GM18907 (cell line): ENCODE measurements around the gene FOXL1.

Source experiments
- ATAC-seq: cut with Tn5 transposase; IDR thresholded peaks from one replicate; pipeline ENCODE4 v1.9.1; 2021; ENCODE audit warnings: mild to moderate bottlenecking, moderate library complexity; ENCODE audit not compliant: unreplicated experiment

Gene FOXL1

GRCh38 chr16:86578061-86578599 is at the start of gene FOXL1:
TSS of gene FOXL1 (plus strand) at chr16:86578549. CDS start at chr16:86578724, 175 bp downstream.
- no peak for ATAC-seq

GRCh38 chr16:86529160-86529559 is 49.2 kb upstream of the FOXL1 start:
- no peak for ATAC-seq

- no peak for ATAC-seq
These were observed 47.8 kb upstream of the FOXL1 start for GRCh38 chr16:86530251-86531190.

DNA sequence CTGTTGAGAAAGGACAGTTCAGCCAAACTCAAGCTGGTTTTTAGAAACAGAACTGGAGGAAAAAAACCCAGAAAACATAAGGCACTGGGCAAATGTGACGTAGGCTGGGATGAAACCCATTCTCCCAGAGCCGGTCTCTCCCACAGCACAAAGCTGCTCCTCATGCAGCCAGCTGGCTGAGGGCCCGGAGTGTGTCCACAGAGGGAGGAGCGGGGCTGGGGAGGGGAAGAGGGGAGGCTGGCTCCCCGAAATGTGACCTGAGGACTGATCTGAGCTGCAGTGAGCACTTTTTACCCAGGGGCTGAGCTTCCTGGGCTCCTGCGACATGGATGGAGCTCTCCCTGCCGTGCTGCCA is 47.2 kb upstream of the FOXL1 start:
- ATAC-seq, result no peak

- no peak for ATAC-seq
These were observed 46.5 kb upstream of the FOXL1 start for GRCh38 chr16:86531641-86532525.

DNA sequence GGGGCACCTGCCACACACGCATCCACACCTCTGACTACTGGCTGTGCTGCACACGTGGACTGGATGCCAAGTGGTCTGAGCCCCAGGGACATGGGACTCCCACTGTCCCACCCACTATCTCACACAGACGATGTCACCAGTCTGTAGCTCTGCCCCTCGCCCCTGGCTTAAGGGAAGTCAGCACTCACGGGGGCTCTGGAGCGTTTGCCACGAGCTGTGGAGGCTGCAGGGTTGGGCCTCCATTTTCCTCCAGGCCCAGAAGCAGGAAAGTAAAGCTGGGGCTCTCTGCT is 45.9 kb upstream of the FOXL1 start:
- ATAC-seq, result no peak

DNA sequence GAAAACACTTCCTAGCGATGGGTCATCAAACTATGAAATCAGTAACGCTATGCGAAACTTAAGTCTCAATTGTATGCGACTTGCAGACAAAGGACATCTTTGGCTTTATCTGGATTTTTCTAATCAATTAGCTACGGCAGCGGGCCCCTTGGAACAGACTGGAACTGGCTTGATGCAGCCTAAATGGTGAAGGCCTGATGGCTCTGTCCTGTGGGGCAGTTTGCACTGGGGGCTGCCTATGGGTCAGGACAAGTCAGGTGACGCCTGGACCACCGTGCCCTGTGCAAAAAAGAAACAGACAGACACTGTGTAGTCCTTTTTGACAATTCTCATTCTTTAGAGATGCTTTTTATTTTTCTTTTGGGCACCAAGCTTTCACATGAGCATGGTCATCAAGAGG is 45.3 kb upstream of the FOXL1 start:
- no peak for ATAC-seq

DNA sequence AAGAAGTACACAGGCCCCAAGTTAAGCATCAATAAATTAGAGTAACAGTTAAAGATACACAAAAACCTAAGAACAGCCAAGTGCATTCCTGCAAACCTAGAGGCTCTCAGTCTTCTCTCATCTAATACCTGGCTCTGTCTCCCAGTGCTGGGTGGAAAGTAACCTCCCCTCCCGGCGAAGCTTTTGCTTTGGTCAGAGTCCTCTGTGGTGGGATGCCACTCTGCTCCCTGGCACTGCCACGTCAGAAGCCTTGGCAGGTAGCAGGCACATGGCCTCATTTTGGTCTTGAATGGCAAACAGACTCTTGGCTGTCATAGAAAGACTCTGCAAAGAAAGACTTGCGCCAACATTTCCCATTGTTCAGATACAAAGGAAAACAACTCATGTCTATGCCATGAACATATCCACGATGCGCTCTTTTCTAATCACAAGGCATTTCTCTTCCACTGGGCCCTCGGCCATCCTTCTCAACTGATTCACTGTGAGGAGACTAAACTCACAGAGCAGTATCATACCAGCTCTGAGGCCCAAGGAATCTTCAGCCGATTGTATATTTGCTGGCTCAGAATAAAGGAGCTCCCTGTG is 44.5 kb upstream of the FOXL1 start:
- no peak for ATAC-seq

- ATAC-seq, result no peak
These were observed 43.4 kb upstream of the FOXL1 start for GRCh38 chr16:86534779-86535615.

DNA sequence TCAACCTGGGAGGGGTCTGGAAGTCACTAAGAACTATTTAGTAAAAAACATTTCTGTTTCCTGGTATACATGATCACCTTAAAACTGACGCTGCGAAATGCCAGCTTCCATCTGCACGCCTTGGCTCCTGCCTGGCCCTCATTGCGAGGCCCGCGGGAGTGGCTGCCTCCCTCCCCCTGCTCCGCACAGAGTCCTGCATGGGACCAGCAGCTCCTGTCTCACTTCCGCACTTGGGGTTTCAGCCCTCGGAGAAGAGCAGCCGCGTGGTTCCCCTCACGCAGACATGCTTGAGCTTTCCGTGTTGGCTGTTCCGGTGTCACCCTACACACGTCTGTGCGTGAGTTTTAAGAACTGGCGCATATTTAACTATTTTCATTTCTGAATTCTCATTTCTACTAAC is 41.7 kb upstream of the FOXL1 start:
- ATAC-seq, result no peak

DNA sequence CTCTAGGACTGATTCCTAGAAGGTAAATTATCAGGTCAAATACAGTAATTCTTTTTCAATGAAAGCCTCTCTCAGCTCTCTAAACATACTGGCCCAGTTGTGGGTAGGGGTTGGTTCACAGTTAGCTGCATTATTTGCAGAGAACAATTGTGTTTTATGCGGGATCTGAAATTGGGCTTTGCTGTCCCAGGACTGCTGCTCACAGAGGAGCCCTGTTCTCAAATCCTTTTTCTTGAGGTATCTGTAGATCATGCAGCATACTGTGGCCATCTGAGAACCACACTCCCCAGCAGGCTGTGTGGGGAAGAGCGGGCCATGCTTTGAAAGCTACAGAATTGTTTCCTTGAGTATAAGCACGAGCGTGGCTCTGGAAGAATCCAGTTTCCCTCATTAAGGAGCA is 40.9 kb upstream of the FOXL1 start:
- ATAC-seq, result no peak

GRCh38 chr16:86538196-86538780 is 40.1 kb upstream of the FOXL1 start:
- ATAC-seq, result no peak

DNA sequence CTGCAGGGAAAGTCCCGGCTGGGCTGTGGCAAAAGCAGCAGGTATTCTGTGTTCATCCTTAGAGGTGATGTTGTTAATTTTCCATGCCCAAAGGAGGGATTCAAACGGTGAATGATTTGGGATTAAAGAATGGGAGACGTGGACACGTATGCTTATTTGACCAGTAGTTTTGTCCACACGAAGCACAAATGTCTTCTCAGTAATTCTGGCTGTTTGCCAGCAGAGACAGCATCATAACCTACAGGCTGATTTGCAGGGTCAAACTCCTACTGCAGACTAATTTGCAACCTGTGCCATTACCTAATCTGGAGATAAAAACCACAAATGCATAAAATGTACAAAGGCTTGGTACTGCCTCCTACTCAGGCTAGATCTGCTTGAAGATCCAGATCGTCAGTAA is 37.5 kb upstream of the FOXL1 start:
- no peak for ATAC-seq

GRCh38 chr16:86541560-86541959 is 36.8 kb upstream of the FOXL1 start:
- ATAC-seq, result no peak

- ATAC-seq, result no peak
These were observed 35.3 kb upstream of the FOXL1 start for GRCh38 chr16:86542756-86543750.

DNA sequence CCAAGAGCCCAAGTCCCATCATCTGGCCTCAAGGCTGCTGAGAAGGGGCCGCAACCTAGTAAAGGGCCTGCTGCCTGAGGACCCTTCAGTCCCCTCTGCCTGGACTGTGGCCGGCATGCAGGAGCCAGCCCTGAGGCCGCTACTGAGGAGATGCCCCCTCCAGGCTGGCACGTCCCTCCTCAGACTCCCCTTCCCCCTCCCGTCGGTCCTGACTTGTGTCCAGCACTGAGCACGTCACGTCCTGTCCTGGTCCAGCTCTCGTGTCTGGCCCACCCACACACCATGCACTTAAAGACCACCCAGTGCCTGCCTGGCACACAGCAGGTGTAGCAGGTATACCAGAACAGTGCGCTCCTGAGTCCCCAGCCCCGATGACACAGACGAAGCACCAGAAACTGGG is 32.9 kb upstream of the FOXL1 start:
- no peak for ATAC-seq

DNA sequence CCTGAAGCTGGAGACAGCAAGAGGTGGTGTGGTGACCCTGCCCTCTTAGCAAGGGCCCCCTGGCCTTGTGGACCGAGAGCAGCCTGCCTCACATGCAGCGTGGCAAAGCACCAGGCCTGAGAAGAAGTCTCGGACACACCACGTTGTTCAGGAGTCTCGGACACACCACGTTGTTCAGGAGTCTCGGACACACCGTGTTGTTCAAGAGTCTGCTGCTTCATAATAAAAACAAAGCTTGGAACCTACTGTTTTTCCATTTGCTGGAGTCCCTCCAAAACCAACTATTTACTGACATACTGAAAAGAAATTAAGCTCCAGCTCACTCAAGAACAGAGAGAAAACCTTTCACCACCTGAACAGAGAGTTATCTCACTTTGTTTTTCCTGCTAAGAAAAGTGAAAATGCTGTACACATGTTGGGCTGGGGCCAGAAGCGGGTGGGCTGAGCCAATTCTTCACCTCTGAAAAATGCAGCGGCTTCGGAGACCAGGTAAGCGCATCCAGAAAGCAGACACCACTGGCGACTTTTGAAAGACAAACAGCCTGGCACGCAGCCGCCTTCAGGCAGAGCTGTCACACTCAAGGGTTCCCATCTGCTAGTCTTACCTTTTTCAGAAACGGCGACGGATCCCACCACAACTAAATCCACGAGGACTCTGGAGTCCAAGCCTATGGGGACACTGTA is 32.3 kb upstream of the FOXL1 start:
- ATAC-seq, result no peak

DNA sequence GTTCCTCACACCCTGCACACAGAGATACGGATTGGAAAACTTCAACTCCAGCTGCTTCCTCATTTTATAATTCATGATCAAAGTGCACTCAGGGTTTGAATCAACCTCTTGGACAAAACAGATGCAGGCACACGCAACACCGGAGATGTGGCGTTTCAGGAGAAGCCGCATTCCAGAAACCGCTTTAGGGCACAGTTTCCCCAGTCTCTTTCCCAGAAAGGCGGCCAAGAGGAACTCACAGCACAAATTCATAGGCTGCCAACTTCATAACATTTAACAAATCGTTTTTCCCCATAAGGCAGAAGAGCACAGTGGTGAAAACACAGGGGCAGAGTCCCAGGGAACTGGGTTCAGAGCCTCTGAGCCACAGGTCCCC is 31.7 kb upstream of the FOXL1 start:
- ATAC-seq, result no peak
